HG02852 (cell line): ENCODE results near the gene NKAP.
A peak's percentile ranks its signal among the peaks of the same experiment; 100 is the strongest.
"Not testable (repeated sequence)": the region's sequence is repeated elsewhere in the genome, so short reads cannot be mapped to it uniquely, and the experiment has no call there.

Experiments used
- ATAC-seq: cut with Tn5 transposase; IDR thresholded peaks from one replicate; pipeline ENCODE4 v1.9.1; 2021; ENCODE audit warnings: mild to moderate bottlenecking, moderate library complexity; ENCODE audit not compliant: unreplicated experiment

Gene NKAP

GRCh38 chrX:119942173-119942819 lies 1.3 kb downstream of the NKAP start:
- no peak for ATAC-seq

DNA sequence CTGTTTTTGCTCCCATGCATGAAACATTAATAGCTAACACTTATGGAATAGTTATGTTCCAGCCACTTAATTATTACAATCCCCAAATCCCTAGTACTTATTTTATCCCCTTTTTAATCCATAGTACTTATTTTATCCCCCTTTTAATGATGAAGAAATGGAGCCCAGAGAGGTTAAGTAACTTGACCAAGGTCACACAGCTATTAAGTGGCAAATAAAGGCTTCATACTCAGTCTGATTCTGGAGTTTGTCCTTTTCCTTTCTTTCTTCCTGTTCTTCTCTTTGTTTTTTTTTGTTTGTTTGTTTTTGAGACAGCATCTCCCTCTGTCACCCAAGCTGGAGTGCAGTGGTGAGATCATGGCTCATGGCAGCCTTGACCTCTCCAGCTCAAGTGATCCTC lies 2.2 kb downstream of the NKAP start:
- ATAC-seq = no peak

- ATAC-seq = no peak
Measured at GRCh38 chrX:119935215-119935874, 8.2 kb downstream of the NKAP start.

GRCh38 chrX:119922391-119922790 lies 21.2 kb downstream of the NKAP start:
- not testable (repeated sequence) for ATAC-seq

DNA sequence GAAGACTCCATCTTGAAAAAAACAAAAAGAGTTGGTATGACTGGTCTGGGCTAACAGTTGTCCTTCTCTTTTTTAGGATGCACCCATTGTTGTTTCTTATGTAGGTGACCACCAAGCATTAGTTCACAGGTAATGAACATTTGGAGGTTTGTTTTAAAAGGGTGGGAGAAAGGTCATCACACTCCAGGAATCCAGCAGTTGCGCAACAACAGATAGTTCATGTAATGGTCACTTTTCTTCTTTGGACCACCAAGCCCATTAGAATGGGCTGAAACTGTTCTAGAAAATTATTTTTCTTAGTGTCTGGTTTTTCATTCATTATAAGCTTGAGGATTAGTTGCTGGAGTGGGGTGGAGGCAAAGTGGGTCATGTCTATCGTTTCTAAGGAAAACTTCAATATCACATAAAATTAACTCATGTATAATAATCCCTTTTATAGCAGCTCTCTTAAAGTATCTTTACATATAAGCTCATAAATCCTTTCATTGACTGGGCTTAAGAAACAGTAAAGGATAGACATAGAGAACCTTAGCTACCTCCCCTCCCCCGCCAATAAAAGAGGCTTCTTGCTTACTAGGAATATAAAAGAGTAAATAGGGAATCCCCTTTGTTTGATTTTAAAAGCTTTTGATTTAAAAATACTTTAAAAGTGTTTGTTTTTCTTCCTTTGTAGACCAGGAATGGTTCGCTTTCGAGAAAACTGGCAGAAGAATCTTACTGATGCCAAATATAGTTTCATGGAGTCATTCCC lies 23.5 kb downstream of the NKAP start:
- ATAC-seq = no peak

DNA sequence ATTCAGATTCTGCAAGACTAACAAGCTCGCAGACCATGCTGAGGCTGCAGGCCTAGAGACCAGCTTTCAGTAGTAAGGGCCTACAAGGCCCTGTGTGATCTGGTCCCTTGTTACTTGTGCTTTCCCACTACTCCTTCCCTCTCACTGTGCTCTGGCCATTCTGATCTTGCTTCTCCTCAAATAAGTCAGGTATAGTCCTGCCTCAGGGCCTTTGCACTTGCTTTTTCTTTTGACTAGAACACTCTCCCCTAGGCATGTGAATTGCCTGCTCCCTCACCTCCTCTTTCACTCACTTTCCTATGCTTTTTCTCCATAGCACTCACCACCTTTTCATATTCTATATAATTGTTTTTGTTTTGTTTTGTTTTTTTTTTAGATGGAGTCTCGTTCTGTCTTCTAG lies 25.7 kb downstream of the NKAP start:
- no peak for ATAC-seq

GRCh38 chrX:119916310-119916709 lies 27.2 kb downstream of the NKAP start:
- no peak for ATAC-seq

GRCh38 chrX:119900976-119901375 lies 42.6 kb downstream of the NKAP start:
- ATAC-seq = no peak

DNA sequence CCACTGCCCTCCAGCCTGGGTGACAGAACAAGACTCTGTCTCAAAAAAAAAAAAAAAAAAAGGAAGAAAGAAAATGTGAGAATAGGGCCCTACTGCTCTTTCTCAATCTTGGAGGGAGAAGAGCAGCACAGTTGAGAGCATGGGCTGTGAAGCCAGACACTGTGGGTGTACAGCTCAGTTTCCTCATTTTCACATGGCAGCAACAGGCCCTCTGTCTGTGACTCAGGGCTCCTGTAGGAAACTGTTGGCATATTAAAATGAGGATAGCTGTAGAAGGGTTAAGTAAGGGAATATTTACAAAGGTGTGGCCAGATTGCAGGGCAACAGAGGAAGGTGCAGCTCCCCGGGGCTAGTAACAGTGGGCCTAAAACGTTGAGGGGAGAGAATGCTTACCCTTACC lies 44.4 kb downstream of the NKAP start:
- ATAC-seq = no peak

DNA sequence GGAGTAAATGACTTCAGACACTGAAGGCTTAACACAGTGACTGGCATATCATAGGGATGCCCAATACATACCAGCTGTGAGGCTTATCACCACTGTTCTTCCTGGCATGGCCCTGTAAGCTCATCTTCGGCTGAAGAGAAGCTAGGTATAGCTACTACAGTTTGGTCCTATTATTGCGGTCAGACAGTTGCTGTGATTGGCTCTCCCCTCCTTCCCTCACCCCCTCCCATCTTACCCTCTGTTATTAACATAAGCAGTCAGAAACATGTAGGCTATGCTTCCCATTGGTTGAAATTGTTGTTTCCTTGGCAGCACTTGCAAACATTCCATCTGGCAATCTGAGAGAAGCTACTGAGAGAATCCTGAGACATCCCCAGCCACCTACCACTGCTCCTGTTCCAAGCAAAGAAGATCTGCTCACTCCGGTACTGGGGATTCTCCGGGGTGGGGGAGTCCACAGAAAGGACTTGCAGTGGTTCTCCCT lies 47.7 kb downstream of the NKAP start, which contains the start of gene AKAP14:
Gene AKAP14 (plus strand): TSS at position 51 of the 484 bp plus-strand sequence. CDS start 7,331 bp downstream, outside the sequence.
- no peak for ATAC-seq

- not testable (repeated sequence) for ATAC-seq
Measured at GRCh38 chrX:119891961-119892692, 51.4 kb downstream of the NKAP start.

DNA sequence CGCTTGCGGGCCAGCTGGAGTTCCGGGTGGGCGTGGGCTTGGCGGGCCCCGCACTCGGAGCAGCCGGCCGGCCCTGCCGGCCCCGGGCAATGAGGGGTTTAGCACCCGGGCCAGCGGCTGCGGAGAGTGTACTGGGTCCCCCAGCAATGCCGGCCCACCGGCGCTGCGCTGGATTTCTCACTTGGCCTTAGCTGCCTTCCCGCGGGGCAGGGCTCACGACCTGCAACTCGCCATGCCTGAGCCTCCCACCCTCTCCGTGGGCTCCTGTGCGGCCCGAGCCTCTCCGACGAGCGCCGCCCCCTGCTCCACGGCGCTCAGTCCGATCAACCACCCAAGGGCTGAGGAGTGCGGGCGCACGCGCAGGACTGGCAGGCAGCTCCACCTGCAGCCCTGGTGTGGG lies 52.9 kb downstream of the NKAP start:
- ATAC-seq = not testable (repeated sequence)

DNA sequence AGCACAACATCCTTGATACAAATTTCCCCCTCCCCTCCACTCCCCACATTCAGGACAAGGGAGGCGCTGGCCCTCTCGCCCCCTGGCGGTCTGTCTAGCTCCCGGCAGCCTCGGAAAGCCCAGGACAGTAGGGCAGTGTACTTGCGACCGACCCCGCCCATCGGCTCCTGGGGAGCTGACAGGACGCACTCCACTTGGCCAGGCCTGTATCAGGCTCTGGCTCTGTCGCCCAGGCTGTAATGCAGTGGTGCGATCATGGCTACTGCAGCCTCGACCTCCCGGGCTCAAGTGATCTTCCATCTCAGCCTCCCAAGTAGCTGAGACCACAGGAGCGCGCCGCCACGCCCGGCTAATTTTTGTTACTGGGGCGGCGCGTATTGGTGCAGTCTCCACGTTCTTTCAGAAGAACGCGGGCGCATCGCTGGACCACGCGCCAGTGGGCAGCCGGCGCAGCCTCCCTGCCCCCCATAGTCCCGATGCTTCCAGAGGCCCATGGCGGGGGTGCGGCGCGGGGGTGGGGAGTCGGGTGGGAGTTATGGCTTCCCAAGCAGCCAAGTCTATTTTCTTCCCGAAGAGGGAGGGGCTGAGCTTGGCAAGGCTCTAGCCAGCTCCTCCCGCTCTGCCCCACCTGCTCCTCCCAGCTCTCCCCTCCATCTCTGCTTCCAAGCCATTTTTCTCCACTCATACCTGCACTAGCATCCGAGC lies 55.7 kb downstream of the NKAP start:
- peak; percentile 77 for ATAC-seq

DNA sequence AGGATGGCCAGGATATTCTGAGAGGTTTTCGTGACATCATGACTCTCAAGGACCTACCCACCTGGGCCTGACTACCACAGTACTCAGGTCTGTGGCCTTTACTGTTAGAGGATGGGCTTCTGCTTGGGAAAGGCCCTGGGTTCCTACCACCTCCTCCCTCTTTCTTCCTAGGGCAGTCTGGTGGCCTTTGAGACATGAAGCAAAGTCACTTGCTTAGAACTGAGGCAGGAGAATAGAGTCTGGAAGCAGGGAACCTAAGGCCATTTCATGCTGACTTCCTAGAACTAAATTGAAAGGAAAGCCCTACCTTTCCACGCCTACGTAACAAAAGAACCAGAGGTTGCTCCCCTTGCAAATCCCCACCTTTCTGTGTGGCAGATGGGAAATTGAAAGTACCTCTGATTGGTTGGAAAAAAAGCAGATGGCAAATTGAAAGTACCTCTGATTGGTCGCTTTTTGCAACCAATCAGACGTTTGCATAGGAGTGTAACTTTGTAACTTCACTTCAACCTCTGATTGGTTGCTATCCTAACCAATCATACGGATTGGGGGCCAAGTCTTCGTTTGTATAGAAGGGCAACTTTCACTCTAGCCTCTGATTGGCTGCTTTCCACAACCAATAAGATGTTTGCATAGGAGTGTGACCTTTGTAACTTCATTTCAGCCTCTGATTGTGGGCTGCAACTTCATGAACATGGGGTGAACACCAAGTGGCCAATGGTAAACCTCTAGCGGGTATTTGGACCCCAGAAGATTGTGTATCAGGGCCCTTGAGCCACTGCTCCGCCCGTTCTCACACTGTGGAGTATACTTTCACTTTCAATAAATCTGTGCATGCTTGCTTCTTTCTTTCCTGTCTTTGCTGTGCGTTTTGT lies 57.8 kb downstream of the NKAP start:
- no peak for ATAC-seq

GRCh38 chrX:119880552-119881437 lies 62.8 kb downstream of the NKAP start:
- peak; percentile 89 for ATAC-seq

DNA sequence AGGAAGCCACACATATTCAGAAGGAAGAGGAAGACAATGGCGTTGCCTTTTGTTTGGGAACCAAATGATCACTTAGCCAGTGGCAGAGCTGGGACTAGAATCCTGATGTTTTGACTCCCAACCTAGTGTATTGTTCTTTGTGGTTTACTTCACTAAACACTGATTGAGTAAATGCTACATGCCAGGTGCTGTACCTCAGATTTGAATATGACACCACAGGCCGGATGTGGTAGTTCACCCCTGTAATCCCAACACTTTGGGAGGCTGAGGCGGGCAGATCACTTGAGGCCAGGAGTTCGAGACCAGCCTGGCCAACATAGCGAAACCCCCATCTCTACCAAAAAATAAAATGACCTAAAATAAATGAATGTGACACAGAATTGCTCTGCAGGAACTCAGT lies 63.5 kb downstream of the NKAP start:
- no peak for ATAC-seq

- no peak for ATAC-seq
Measured at GRCh38 chrX:119878740-119879139, 64.8 kb downstream of the NKAP start.

GRCh38 chrX:119871599-119872395 lies 71.8 kb downstream of the NKAP start, which contains the start of the genes NDUFA1 and RNF113A:
NDUFA1 (plus strand) TSS chrX:119871832; CDS start chrX:119871912, 80 bp downstream.
RNF113A (minus strand) TSS chrX:119871733; CDS start chrX:119871613, 120 bp downstream.
- peak; percentile 88 for ATAC-seq
